Liver (tissue), 9 donors: Measurements from ENCODE around the gene SCP2. TPM values are rescaled to one million over a fixed set of nuclear protein-coding genes. Genes with fewer than 3 reads are reported as not detected.

ENCODE experiments used
- DNase-seq: peaks from one replicate; pipeline ENCODE4 v3.0.0-alpha.2; 2017; ENCODE audit warnings: low spot score
- H3K27ac ChIP-seq, 2 donors: one replicate each; pipeline ENCODE4 v1.7.0; 2013; ENCODE audit warnings: inconsistent platforms in 2 of 2, low read length in 2 of 2, control low read depth in 1 of 2, low read depth in 1 of 2, mild to moderate bottlenecking in 1 of 2
- H3K27me3 ChIP-seq, 4 donors: one replicate each; pipeline versions ENCODE4 v1.6.1 to v1.7.0; 2013; ENCODE audit warnings: low read length in 3 of 4, inconsistent platforms in 1 of 4, mild to moderate bottlenecking in 1 of 4, moderate library complexity in 1 of 4; ENCODE audit not compliant: control insufficient read depth in 4 of 4, insufficient read depth in 4 of 4
- H3K36me3 ChIP-seq, 4 donors: one replicate each; pipeline versions ENCODE4 v1.6.1 to v1.7.0; 2013; ENCODE audit warnings: low read length in 3 of 4, mild to moderate bottlenecking in 3 of 4, low read depth in 1 of 4, moderate library complexity in 1 of 4; ENCODE audit not compliant: control insufficient read depth in 4 of 4, insufficient read depth in 3 of 4
- H3K4me1 ChIP-seq, 4 donors: one replicate each; pipeline versions ENCODE4 v1.6.1 to v1.7.0; 2013; ENCODE audit warnings: low read length in 3 of 4, mild to moderate bottlenecking in 3 of 4, moderate library complexity in 1 of 4; ENCODE audit not compliant: control insufficient read depth in 4 of 4, insufficient read depth in 4 of 4
- H3K4me3 ChIP-seq, 3 donors: one replicate each; pipeline versions ENCODE4 v1.6.1 to v1.7.0; 2013; ENCODE audit warnings: low read length in 3 of 3, control low read depth in 1 of 3, low read depth in 1 of 3, mild to moderate bottlenecking in 1 of 3
- H3K9ac ChIP-seq, 2 donors: one replicate each; pipeline ENCODE4 v1.7.0; 2013; ENCODE audit warnings: low read length in 2 of 2, mild to moderate bottlenecking in 2 of 2, moderate library complexity in 2 of 2, control low read depth in 1 of 2, low read depth in 1 of 2
- H3K9me3 ChIP-seq, 4 donors: one replicate each; pipeline versions ENCODE4 v1.6.1 to v1.7.0; 2013; ENCODE audit warnings: low read length in 3 of 4; ENCODE audit not compliant: control insufficient read depth in 4 of 4
- ATF3 ChIP-seq: IDR thresholded peaks from 2 replicates; pipeline ENCODE4 v1.6.1; 2016; ENCODE audit warnings: antibody characterized with exemption
- CTCF ChIP-seq: fragments of 150-350 bp; IDR thresholded peaks from 2 replicates; pipeline ENCODE4 v1.5.1; 2017; ENCODE audit warnings: improper control_type of control experiment, low read depth, low read length; ENCODE audit not compliant: missing input control
- EGR1 ChIP-seq, 2 donors: IDR thresholded peaks; 2 replicates each; pipeline ENCODE4 v1.6.1; 2016 to 2018; ENCODE audit warnings: antibody characterized with exemption in 2 of 2, low read depth in 2 of 2
- FOXA1 ChIP-seq: IDR thresholded peaks from 2 replicates; pipeline ENCODE4 v1.6.1; 2016; ENCODE audit warnings: antibody characterized with exemption
- FOXA2 ChIP-seq: IDR thresholded peaks from 2 replicates; pipeline ENCODE4 v1.6.1; 2016; ENCODE audit warnings: antibody characterized with exemption
- GABPA ChIP-seq, 2 donors: IDR thresholded peaks in 1 of 2; conservative IDR thresholded peaks in 1 of 2; 2 replicates each; pipeline ENCODE4 v1.6.1; 2016; ENCODE audit warnings: antibody characterized with exemption in 2 of 2, mild to moderate bottlenecking in 1 of 2, moderate library complexity in 1 of 2
- HNF4A ChIP-seq, 2 donors: conservative IDR thresholded peaks; 2 replicates each; pipeline ENCODE4 v1.6.1; 2016; ENCODE audit warnings: antibody characterized with exemption in 2 of 2, mild to moderate bottlenecking in 2 of 2
- HNF4G ChIP-seq: IDR thresholded peaks from 2 replicates; pipeline ENCODE4 v1.6.1; 2016; ENCODE audit warnings: antibody characterized with exemption
- JUND ChIP-seq, 2 donors: IDR thresholded peaks; 2 replicates each; pipeline ENCODE4 v1.6.1; 2016; ENCODE audit warnings: antibody characterized with exemption in 2 of 2
- MAX ChIP-seq: IDR thresholded peaks from 2 replicates; pipeline ENCODE4 v1.6.1; 2016; ENCODE audit warnings: antibody characterized with exemption
- NR2F2 ChIP-seq: IDR thresholded peaks from 2 replicates; pipeline ENCODE4 v1.6.1; 2016; ENCODE audit warnings: antibody characterized with exemption
- RAD21 ChIP-seq, 2 donors: IDR thresholded peaks; 2 replicates each; pipeline ENCODE4 v1.6.1; 2016; ENCODE audit warnings: antibody characterized with exemption in 2 of 2, mild to moderate bottlenecking in 2 of 2
- REST ChIP-seq: IDR thresholded peaks from 2 replicates; pipeline ENCODE4 v1.6.1; 2016; ENCODE audit warnings: antibody characterized with exemption, mild to moderate bottlenecking
- RXRA ChIP-seq, 2 donors: IDR thresholded peaks; 2 replicates each; pipeline ENCODE4 v1.6.1; 2017 to 2018; ENCODE audit warnings: antibody characterized with exemption in 2 of 2, mild to moderate bottlenecking in 1 of 2
- SP1 ChIP-seq: IDR thresholded peaks from 2 replicates; pipeline ENCODE4 v1.6.1; 2018; ENCODE audit warnings: antibody characterized with exemption, mild to moderate bottlenecking
- TAF1 ChIP-seq: conservative IDR thresholded peaks from 2 replicates; pipeline ENCODE4 v1.6.1; 2016; ENCODE audit warnings: antibody characterized with exemption, mild to moderate bottlenecking
- YY1 ChIP-seq: IDR thresholded peaks from 2 replicates; pipeline ENCODE4 v1.6.1; 2016; ENCODE audit warnings: antibody characterized with exemption, mild to moderate bottlenecking
- ZBTB33 ChIP-seq: IDR thresholded peaks from 2 replicates; pipeline ENCODE4 v1.6.1; 2016; ENCODE audit warnings: antibody characterized with exemption
- WGBS: extraction: QIAGEN DNeasy Blood & Tissue Kit; methylation state at CpG from one replicate; pipeline ENCODE4 v1.1.7; 2013; 5-methylcytosine and 5-hydroxymethylcytosine counted together
- polyA plus RNA-seq, 2 donors: library from polyadenylated mRNA; stranded (reverse) in 1 of 2; unstranded in 1 of 2; fragments of 200-250 nt in 1 of 2; fragments of >200 nt in 1 of 2; fragmentation: Nextera tagmentation in 1 of 2; extraction: Ambion mirVana in 1 of 2; gene quantifications; one replicate each; pipeline versions ENCODE4 v1.2.1 to v1.2.3, GENCODE V29; 2013 to 2015
- total RNA-seq, 2 donors: library from RNA; depleted of rRNA; stranded (reverse); fragments of >200 nt; gene quantifications; one replicate each; pipeline ENCODE4 v1.2.3, GENCODE V29; 2014
- donor health status: healthy.
- donor health status: healthy.
- donor health status: healthy.
- donor health status: healthy.
- donor health status: healthy.

Gene SCP2
- total and polyA plus RNA-seq, 4 donors: 122 to 811 (median 529) TPM

- H3K36me3 ChIP-seq: peaks cover 0 to 4% (median 0%) of the 10 kb centered on the region in 4 donors
- 67% methylated on average over 10 of the region's 10 CpGs for WGBS
- H3K9ac ChIP-seq: peak overlapping the region in 1 of 2 donors; percentile 80
- H3K27ac ChIP-seq: peak overlapping the region; percentile 17 to 64
- no peak for TF ChIP-seq REST
- TF ChIP-seq ZBTB33: no peak
- TF ChIP-seq GABPA (IDR thresholded peaks at IDR 0.05 in 1 of 2, conservative IDR thresholded peaks at IDR 0.05 in 1 of 2): no peak
- no peak for TF ChIP-seq CTCF
- TF ChIP-seq TAF1: no peak
- no peak for TF ChIP-seq EGR1 (IDR thresholded peaks at IDR 0.05; ENCODE audit: low read depth in 2 of 2)
- no peak for TF ChIP-seq FOXA2
- TF ChIP-seq ATF3: no peak
- no peak for TF ChIP-seq HNF4A (conservative IDR thresholded peaks at IDR 0.05)
- TF ChIP-seq JUND (IDR thresholded peaks at IDR 0.05): no peak
- TF ChIP-seq RXRA (IDR thresholded peaks at IDR 0.05): no peak
- no peak for TF ChIP-seq NR2F2
- no peak for TF ChIP-seq FOXA1
- TF ChIP-seq SP1: no peak
- no peak for TF ChIP-seq MAX
- TF ChIP-seq RAD21 (IDR thresholded peaks at IDR 0.05): no peak
- no peak for TF ChIP-seq YY1
- no peak for TF ChIP-seq HNF4G
- H3K4me3 ChIP-seq: peak overlapping the region; percentile 30 to 56 (median 53)
- no peak for DNase-seq
- no peaks in the 10 kb centered on the region for H3K9me3 ChIP-seq
- H3K4me1 ChIP-seq: peaks cover 22 to 84% (median 65%) of the 10 kb centered on the region in 4 donors
- H3K27me3 ChIP-seq: no peaks in the 10 kb centered on the region
Observed at GRCh38 chr1:52911541-52911940, 15.5 kb upstream of the SCP2 start.
